BLaER1 (cell line): ENCODE measurements around the gene IGIP.
A peak's percentile ranks its signal among the peaks of the same experiment; 100 is the strongest.

Source experiments
- H3K27ac ChIP-seq: shearing (Covaris generic); formaldehyde crosslinking; 2 replicates; pipeline ENCODE4 v1.8.1; 2022
- H3K27me3 ChIP-seq: shearing (Covaris generic); formaldehyde crosslinking; 2 replicates; pipeline ENCODE4 v1.8.1; 2022
- H3K36me3 ChIP-seq: shearing (Covaris generic); formaldehyde crosslinking; 2 replicates; pipeline ENCODE4 v1.8.1; 2022
- H3K4me1 ChIP-seq: shearing (Covaris generic); formaldehyde crosslinking; 2 replicates; pipeline ENCODE4 v1.8.1; 2022
- H3K4me2 ChIP-seq: shearing (Covaris generic); formaldehyde crosslinking; 2 replicates; pipeline ENCODE4 v1.8.1; 2022
- H3K4me3 ChIP-seq: shearing (Covaris generic); formaldehyde crosslinking; 2 replicates; pipeline ENCODE4 v1.8.1; 2022
- H3K9ac ChIP-seq: shearing (Covaris generic); formaldehyde crosslinking; 2 replicates; pipeline ENCODE4 v1.8.1; 2022
- H3K9me3 ChIP-seq: shearing (Covaris generic); formaldehyde crosslinking; 2 replicates; pipeline ENCODE4 v1.8.1; 2022
- H4K20me1 ChIP-seq: shearing (Covaris generic); formaldehyde crosslinking; 2 replicates; pipeline ENCODE4 v1.8.1; 2022
- Cebpa-rat ChIP-seq: shearing (Covaris generic); IDR thresholded peaks from 2 replicates; pipeline ENCODE4 v1.8.1; 2022

The IGIP gene

GRCh38 chr5:140103154-140103553, 22.6 kb upstream of the IGIP start:
- Histone ChIP-seq H3K27me3 (peaks cover 2% of the 10 kb centered on the region), H3K4me3 (no peak overlapping the region), H3K9ac (no peak overlapping the region), H3K27ac (no peak overlapping the region), H3K4me2 (no peak overlapping the region), H3K9me3 (no peaks in the 10 kb centered on the region), H3K4me1 (peaks cover 10% of the 10 kb centered on the region), H4K20me1 (peaks cover under 1% of the 10 kb centered on the region), H3K36me3 (no peaks in the 10 kb centered on the region)
- no peak for TF ChIP-seq Cebpa-rat

- Histone ChIP-seq H3K4me3 (no peak overlapping the region), H4K20me1 (peaks cover 10% of the 10 kb centered on the region), H3K27me3 (peaks cover 12% of the 10 kb centered on the region), H3K4me1 (peaks cover 19% of the 10 kb centered on the region), H3K9ac (no peak overlapping the region), H3K4me2 (no peak overlapping the region), H3K36me3 (no peaks in the 10 kb centered on the region), H3K27ac (no peak overlapping the region), H3K9me3 (no peaks in the 10 kb centered on the region)
- no peak for TF ChIP-seq Cebpa-rat
Measured at GRCh38 chr5:140104100-140104499, 21.6 kb upstream of the IGIP start.

- Histone ChIP-seq H3K36me3 (no peaks in the 10 kb centered on the region), H3K4me1 (peaks cover 19% of the 10 kb centered on the region), H3K27ac (no peak overlapping the region), H3K9ac (no peak overlapping the region), H3K27me3 (peaks cover 32% of the 10 kb centered on the region), H3K4me2 (no peak overlapping the region), H3K9me3 (no peaks in the 10 kb centered on the region), H3K4me3 (no peak overlapping the region), H4K20me1 (peaks cover 30% of the 10 kb centered on the region)
- peak; percentile 87; the same call in 1 of the 2 replicates for TF ChIP-seq Cebpa-rat
Measured at GRCh38 chr5:140106101-140106500, 19.6 kb upstream of the IGIP start.

GRCh38 chr5:140106805-140107311, 18.9 kb upstream of the IGIP start:
- H3K27me3 ChIP-seq = peaks cover 39% of the 10 kb centered on the region
- peak overlapping the region; percentile 70 for H3K4me3 ChIP-seq
- H3K4me1 ChIP-seq = peaks cover 19% of the 10 kb centered on the region
- peak overlapping the region; percentile 79 for H3K27ac ChIP-seq
- no peaks in the 10 kb centered on the region for H3K36me3 ChIP-seq
- no peak for TF ChIP-seq Cebpa-rat
- no peaks in the 10 kb centered on the region for H3K9me3 ChIP-seq
- H3K9ac ChIP-seq = peak overlapping the region; percentile 82
- H3K4me2 ChIP-seq = peak overlapping the region; percentile 87
- peaks cover 38% of the 10 kb centered on the region for H4K20me1 ChIP-seq

GRCh38 chr5:140107312-140108092, 18.2 kb upstream of the IGIP start:
- Histone ChIP-seq H4K20me1 (peaks cover 44% of the 10 kb centered on the region), H3K27ac (peak overlapping the region; percentile 79), H3K36me3 (no peaks in the 10 kb centered on the region), H3K4me2 (peak overlapping the region; percentile 87), H3K4me1 (peaks cover 19% of the 10 kb centered on the region), H3K9me3 (no peaks in the 10 kb centered on the region), H3K27me3 (peaks cover 46% of the 10 kb centered on the region), H3K4me3 (peak overlapping the region; percentile 70), H3K9ac (peak overlapping the region; percentile 82)
- TF ChIP-seq Cebpa-rat = no peak

GRCh38 chr5:140108093-140109017, 17.4 kb upstream of the IGIP start:
- H3K9ac ChIP-seq = peak overlapping the region; percentile 82
- TF ChIP-seq Cebpa-rat = no peak
- H3K27me3 ChIP-seq = peaks cover 54% of the 10 kb centered on the region
- no peaks in the 10 kb centered on the region for H3K36me3 ChIP-seq
- no peaks in the 10 kb centered on the region for H3K9me3 ChIP-seq
- H3K4me3 ChIP-seq = peak overlapping the region; percentile 70
- peaks cover 27% of the 10 kb centered on the region for H3K4me1 ChIP-seq
- no peak overlapping the region for H3K27ac ChIP-seq
- peak overlapping the region; percentile 87 for H3K4me2 ChIP-seq
- H4K20me1 ChIP-seq = peaks cover 53% of the 10 kb centered on the region

- no peak for TF ChIP-seq Cebpa-rat
- H3K4me3 ChIP-seq = peak overlapping the region; percentile 70; the same call in 1 of the 2 replicates
- H3K9me3 ChIP-seq = no peaks in the 10 kb centered on the region
- peaks cover 54% of the 10 kb centered on the region for H4K20me1 ChIP-seq
- H3K27me3 ChIP-seq = peaks cover 57% of the 10 kb centered on the region
- H3K9ac ChIP-seq = no peak overlapping the region
- peak overlapping the region; percentile 87 for H3K4me2 ChIP-seq
- H3K36me3 ChIP-seq = no peaks in the 10 kb centered on the region
- H3K4me1 ChIP-seq = peaks cover 29% of the 10 kb centered on the region
- H3K27ac ChIP-seq = no peak overlapping the region
Measured at GRCh38 chr5:140109018-140109758, 16.5 kb upstream of the IGIP start.

GRCh38 chr5:140109759-140110645, 15.7 kb upstream of the IGIP start:
- peaks cover 60% of the 10 kb centered on the region for H4K20me1 ChIP-seq
- H3K4me1 ChIP-seq = peaks cover 30% of the 10 kb centered on the region
- no peak overlapping the region for H3K9ac ChIP-seq
- H3K36me3 ChIP-seq = no peaks in the 10 kb centered on the region
- TF ChIP-seq Cebpa-rat = no peak
- no peak overlapping the region for H3K27ac ChIP-seq
- H3K4me3 ChIP-seq = no peak overlapping the region
- H3K4me2 ChIP-seq = no peak overlapping the region
- peaks cover 57% of the 10 kb centered on the region for H3K27me3 ChIP-seq
- no peaks in the 10 kb centered on the region for H3K9me3 ChIP-seq
